Thyroid gland (tissue), 4 donors: ENCODE measurements around the gene PIGW. TPM values are rescaled to one million over a fixed set of nuclear protein-coding genes. Genes with fewer than 3 reads are reported as not detected.

ENCODE experiments used
- DNase-seq, 2 donors: peaks; one replicate each; pipeline ENCODE4 v3.0.0-alpha.2; 2019
- H3K27ac ChIP-seq, 3 donors: fragments of 200-600 bp; sonication (generic); 1 replicate in 2 of 3; 2 replicates in 1 of 3; pipeline ENCODE4 v1.5.1; 2016 to 2019; ENCODE audit warnings: mild to moderate bottlenecking in 1 of 3, moderate library complexity in 1 of 3
- H3K27me3 ChIP-seq: fragments of 200-600 bp; sonication (generic); one replicate; pipeline ENCODE4 v1.5.1; 2019
- H3K36me3 ChIP-seq, 2 donors: fragments of 200-600 bp; sonication (generic); one replicate each; pipeline ENCODE4 v1.5.1; 2016 to 2019
- H3K4me1 ChIP-seq, 2 donors: fragments of 200-600 bp; sonication (generic); one replicate each; pipeline ENCODE4 v1.5.1; 2017 to 2019
- H3K4me3 ChIP-seq, 3 donors: fragments of 200-600 bp; sonication (generic); replicated peaks in 1 of 3; 1 replicate in 2 of 3; 2 replicates in 1 of 3; pipeline ENCODE4 v1.5.1; 2016; ENCODE audit warnings: mild to moderate bottlenecking in 1 of 3
- H3K9me3 ChIP-seq: fragments of 200-600 bp; sonication (generic); one replicate; pipeline ENCODE4 v1.5.1; 2017
- POLR2A ChIP-seq, 2 donors: fragments of 450-650 bp; IDR thresholded peaks; one replicate each; pipeline ENCODE4 v1.6.1; 2017; ENCODE audit warnings: antibody characterized with exemption in 2 of 2, mild to moderate bottlenecking in 2 of 2, moderate library complexity in 1 of 2
- WGBS, 2 donors: methylation state at CpG; one replicate each; pipeline ENCODE4 v1.1.5; 2017; 5-methylcytosine and 5-hydroxymethylcytosine counted together
- intact Hi-C: fragments of 100-400 bp; cut with DNase I; formaldehyde crosslinking; loops from one replicate; pipeline ENCODE4 v1.15.1; 2023
- total RNA-seq, 4 donors: library from RNA; depleted of rRNA; stranded (reverse); fragments of >200 nt; gene quantifications; one replicate each; pipeline ENCODE4 v1.2.3, GENCODE V29; 2016
- TF ChIP-seq, protein P1 (sequence below), 6 experiments: fragments of 200-600 bp in 3 of 6; fragments of 450-650 bp in 3 of 6; sonication (generic) in 3 of 6; IDR thresholded peaks; one replicate each; pipeline ENCODE4 v1.5.1; 2016 to 2019; ENCODE audit warnings: antibody characterized with exemption in 6 of 6, mild to moderate bottlenecking in 2 of 6, inconsistent platforms in 1 of 6, moderate library complexity in 1 of 6

The PIGW gene
- total RNA-seq, 4 donors from 2014 or later = 6.1 to 12.5 (median 7.1) TPM

DNA sequence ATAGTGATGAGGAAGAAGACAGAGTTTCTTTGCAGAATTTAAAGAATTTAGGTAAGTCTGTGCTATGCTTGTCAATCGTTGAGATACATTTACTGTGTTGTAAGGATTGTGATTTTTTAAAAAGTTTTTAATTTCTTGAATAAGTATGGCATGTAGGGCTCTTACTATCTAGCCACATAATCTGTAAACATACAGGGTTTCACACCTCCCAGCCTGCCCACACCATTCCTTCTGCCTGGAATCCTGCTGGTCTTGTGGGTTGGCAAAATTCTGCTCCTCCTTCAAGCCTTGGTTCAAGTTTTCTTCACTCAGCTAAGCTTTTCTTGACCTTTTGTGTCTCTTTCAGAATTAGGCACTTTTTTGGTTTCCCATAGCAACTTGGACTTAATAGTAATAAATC lies 40.8 kb upstream of the PIGW start:
- no peaks in the 10 kb centered on the region for H3K9me3 ChIP-seq
- TF ChIP-seq, protein P1, sequence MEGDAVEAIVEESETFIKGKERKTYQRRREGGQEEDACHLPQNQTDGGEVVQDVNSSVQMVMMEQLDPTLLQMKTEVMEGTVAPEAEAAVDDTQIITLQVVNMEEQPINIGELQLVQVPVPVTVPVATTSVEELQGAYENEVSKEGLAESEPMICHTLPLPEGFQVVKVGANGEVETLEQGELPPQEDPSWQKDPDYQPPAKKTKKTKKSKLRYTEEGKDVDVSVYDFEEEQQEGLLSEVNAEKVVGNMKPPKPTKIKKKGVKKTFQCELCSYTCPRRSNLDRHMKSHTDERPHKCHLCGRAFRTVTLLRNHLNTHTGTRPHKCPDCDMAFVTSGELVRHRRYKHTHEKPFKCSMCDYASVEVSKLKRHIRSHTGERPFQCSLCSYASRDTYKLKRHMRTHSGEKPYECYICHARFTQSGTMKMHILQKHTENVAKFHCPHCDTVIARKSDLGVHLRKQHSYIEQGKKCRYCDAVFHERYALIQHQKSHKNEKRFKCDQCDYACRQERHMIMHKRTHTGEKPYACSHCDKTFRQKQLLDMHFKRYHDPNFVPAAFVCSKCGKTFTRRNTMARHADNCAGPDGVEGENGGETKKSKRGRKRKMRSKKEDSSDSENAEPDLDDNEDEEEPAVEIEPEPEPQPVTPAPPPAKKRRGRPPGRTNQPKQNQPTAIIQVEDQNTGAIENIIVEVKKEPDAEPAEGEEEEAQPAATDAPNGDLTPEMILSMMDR (IDR thresholded peaks at IDR 0.05) = no peak
- no peak for TF ChIP-seq POLR2A (IDR thresholded peaks at IDR 0.05)
- intact Hi-C loops = no loop called here
- H3K4me3 ChIP-seq = no peak overlapping the region
- 92 to 93% methylated on average over 1 of the region's 1 CpG for WGBS, 2 donors
- no peaks in the 10 kb centered on the region for H3K4me1 ChIP-seq
- H3K36me3 ChIP-seq = peaks cover 44 to 48% of the 10 kb centered on the region in 2 donors
- DNase-seq = no peak
- H3K27me3 ChIP-seq = no peaks in the 10 kb centered on the region
- no peak overlapping the region for H3K27ac ChIP-seq

DNA sequence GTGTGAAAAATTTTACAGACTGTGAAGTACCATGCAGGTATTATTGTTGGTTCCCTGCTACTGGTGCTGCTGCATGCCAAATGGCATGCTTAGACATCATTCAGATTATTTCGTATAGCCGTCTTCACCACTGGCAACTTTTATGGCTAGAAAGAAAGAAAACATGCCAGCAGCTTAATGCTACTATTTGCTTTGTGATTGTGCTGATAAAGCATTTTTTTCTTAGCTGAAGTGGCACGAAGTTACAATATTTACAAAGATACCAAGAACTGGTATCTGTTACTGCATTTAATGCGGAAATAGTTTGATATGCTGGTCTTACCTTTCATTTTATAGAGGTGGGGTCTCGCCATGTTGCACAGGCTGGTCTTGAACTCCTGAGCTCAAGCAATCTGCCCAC lies 40.1 kb upstream of the PIGW start:
- WGBS, 2 donors = 92 to 93% methylated on average over 5 of the region's 5 CpGs
- peaks cover 46 to 48% of the 10 kb centered on the region in 2 donors for H3K36me3 ChIP-seq

DNA sequence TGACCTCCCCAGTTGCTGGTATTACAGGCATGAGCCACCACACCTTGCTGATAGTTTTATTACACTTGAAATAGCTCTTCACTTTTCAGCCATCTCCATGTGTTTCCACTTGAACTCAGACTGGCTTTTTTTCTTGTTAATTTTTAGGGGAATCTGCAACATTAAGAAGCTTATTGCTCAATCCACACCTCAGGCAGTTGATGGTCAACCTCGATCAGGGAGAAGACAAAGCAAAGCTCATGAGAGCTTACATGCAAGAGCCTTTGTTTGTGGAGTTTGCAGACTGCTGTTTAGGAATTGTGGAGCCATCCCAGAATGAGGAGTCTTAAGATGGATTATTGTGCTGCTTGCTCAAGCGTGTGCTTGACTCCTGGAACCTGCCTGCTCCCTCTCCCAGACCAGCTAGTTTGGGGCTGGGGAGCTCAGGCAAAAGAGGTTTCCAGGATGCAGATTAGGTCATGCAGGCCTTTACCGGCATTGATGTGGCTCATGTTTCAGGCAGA lies 39.7 kb upstream of the PIGW start:
- Histone ChIP-seq H3K27ac (no peak overlapping the region), H3K4me3 (no peak overlapping the region), H3K36me3 (peaks cover 46 to 48% of the 10 kb centered on the region in 2 donors), H3K9me3 (no peaks in the 10 kb centered on the region), H3K4me1 (no peaks in the 10 kb centered on the region), H3K27me3 (no peaks in the 10 kb centered on the region)
- DNase-seq = no peak
- intact Hi-C loops = no loop called here
- TF ChIP-seq, protein P1 (IDR thresholded peaks at IDR 0.05) = no peak
- TF ChIP-seq POLR2A (IDR thresholded peaks at IDR 0.05) = no peak
- WGBS, 2 donors = 66 to 71% methylated on average over 3 of the region's 3 CpGs

More for the DNA sequence above, 40.1 kb upstream of the PIGW start:
- no peaks in the 10 kb centered on the region for H3K4me1 ChIP-seq
- no peaks in the 10 kb centered on the region for H3K9me3 ChIP-seq
- intact Hi-C loops = no loop called here
- H3K27me3 ChIP-seq = no peaks in the 10 kb centered on the region
- no peak for DNase-seq
- no peak overlapping the region for H3K27ac ChIP-seq
- H3K4me3 ChIP-seq = no peak overlapping the region
- TF ChIP-seq POLR2A (IDR thresholded peaks at IDR 0.05) = no peak
- TF ChIP-seq, protein P1 (IDR thresholded peaks at IDR 0.05) = no peak

DNA sequence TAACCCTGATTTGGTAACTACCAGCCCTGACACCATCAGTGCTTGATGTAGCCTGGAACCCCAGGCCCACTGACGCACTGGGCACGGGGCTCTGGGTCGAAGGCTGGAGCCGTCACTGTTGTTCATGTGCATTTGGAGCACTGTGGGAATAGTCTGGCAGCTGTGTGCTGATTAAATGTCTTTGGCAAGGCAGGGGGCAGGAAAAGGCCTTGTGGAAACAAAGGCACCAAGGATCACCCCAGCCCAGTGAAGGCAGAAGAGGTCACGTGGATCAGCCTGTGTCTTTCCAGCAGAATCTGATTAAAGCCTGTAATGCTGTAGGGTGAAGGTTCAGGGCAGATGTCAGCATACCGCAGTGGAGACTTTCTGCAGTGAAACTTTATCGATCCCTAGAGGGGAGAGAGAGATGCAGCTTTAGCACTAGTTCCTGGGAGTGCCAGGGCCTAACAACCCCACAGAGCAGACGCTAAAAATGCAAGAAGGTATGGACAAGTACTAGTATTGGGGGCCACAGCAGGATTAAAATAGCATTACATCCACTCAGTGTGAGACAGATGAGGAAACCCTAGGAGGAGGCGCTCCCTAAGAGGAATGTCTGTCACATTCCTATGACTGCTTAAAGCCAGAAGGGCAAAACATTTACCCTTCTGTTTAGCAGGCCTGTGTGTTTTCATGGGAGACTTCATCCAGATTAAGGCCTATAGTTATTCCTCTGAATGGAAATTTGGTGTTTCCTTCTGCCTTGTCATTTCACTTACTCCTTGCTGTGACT lies 38.6 kb upstream of the PIGW start:
- Histone ChIP-seq H3K36me3 (peaks cover 46 to 48% of the 10 kb centered on the region in 2 donors), H3K4me3 (no peak overlapping the region), H3K4me1 (no peaks in the 10 kb centered on the region), H3K9me3 (no peaks in the 10 kb centered on the region), H3K27me3 (no peaks in the 10 kb centered on the region), H3K27ac (no peak overlapping the region)
- TF ChIP-seq POLR2A (IDR thresholded peaks at IDR 0.05) = no peak
- TF ChIP-seq, protein P1 (IDR thresholded peaks at IDR 0.05) = no peak
- intact Hi-C loops = no loop called here
- no peak for DNase-seq
- 93 to 98% methylated on average over 9 of the region's 9 CpGs for WGBS, 2 donors

DNA sequence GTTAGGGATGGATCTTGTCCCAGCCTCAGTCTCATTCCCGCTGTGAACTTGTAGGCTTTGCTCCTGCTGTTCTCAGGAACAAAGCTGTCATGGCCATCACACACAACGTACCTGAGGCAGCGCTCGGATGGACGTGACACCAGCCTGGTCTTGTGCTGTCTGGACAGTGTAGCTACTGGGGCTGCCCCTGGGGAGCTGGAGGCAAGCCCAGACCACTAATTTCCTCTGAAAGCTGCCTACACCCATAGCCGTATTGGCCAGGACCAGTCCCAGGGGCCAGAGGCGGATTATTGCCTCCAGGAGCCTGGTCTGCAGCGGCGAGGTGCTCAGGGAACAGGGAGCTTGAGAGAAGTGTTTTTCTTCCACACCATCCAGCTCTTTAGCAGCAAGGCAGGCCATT lies 36.6 kb upstream of the PIGW start:
- no peaks in the 10 kb centered on the region for H3K4me1 ChIP-seq
- no peak overlapping the region for H3K4me3 ChIP-seq
- intact Hi-C loops = no loop called here
- H3K27me3 ChIP-seq = no peaks in the 10 kb centered on the region
- WGBS, 2 donors = 86 to 89% methylated on average over 8 to 9 of the region's 9 CpGs
- H3K9me3 ChIP-seq = no peaks in the 10 kb centered on the region
- peaks cover 41 to 44% of the 10 kb centered on the region in 2 donors for H3K36me3 ChIP-seq
- TF ChIP-seq, protein P1 (IDR thresholded peaks at IDR 0.05) = no peak
- no peak for TF ChIP-seq POLR2A (IDR thresholded peaks at IDR 0.05)
- no peak overlapping the region for H3K27ac ChIP-seq
- no peak for DNase-seq
